Measurements from ENCODE around the gene PLK5.
A peak's percentile ranks its signal among the peaks of the same experiment; 100 is the strongest.

PLK5 gene

GRCh38 chr19:1526066-1526778, 2.3 kb downstream of the PLK5 start:
- peak overlapping the region; percentile 1 for H2BK120ac ChIP-seq (ENCODE audit: low read depth, low read length)
- no peak overlapping the region for H2AFZ ChIP-seq (ENCODE audit: low read length)
- H3K4me2 ChIP-seq (ENCODE audit: insufficient read depth, low read length, poor library complexity, severe bottlenecking) = no peak overlapping the region
- H3K27ac ChIP-seq (replicated peaks; ENCODE audit: low read length) = no peak overlapping the region
- H2BK15ac ChIP-seq (ENCODE audit: low read length) = no peak overlapping the region
- no peak overlapping the region for H2BK5ac ChIP-seq (ENCODE audit: low read length)
- no peak overlapping the region for H4K8ac ChIP-seq (ENCODE audit: low read depth, low read length)
- peaks cover 4 to 6% of the 10 kb centered on the region in 2 donors for H3K4me1 ChIP-seq (ENCODE audit: control insufficient read depth in 2 of 2, insufficient read depth in 1 of 2, low read depth in 1 of 2, low read length in 2 of 2)
- peaks cover 2% of the 10 kb centered on the region for H3K79me1 ChIP-seq (ENCODE audit: low read depth, low read length)
- WGBS, 2 donors (ENCODE audit: extremely low coverage in 2 of 2, insufficient read length in 2 of 2, insufficient replicate concordance in 1 of 2) = no CpG with 5 or more reads among the region's 33 CpGs
- H2BK12ac ChIP-seq (ENCODE audit: low read length) = peak overlapping the region; percentile 30
- H2AK5ac ChIP-seq (ENCODE audit: low read depth, low read length) = peak overlapping the region; percentile 93
- DNase-seq (ENCODE audit: low spot score) = no peak
- H3K9ac ChIP-seq (ENCODE audit: low read depth, low read length, poor library complexity) = no peak overlapping the region
- H4K91ac ChIP-seq (ENCODE audit: low read depth, low read length, poor library complexity) = no peak overlapping the region
- peak overlapping the region; percentile 53 for H3K4ac ChIP-seq (ENCODE audit: low read length)
- peak overlapping the region in 1 of 2 donors; percentile 20 for H3K4me3 ChIP-seq (ENCODE audit: low read length in 2 of 2)
- H3K9me3 ChIP-seq (replicated peaks in 1 of 2; ENCODE audit: control insufficient read depth in 2 of 2, insufficient read depth in 1 of 2, low read depth in 1 of 2, low read length in 2 of 2) = peaks cover 0 to 5% of the 10 kb centered on the region in 2 donors
- no peak overlapping the region for H3K14ac ChIP-seq (ENCODE audit: low read length)
- peaks cover 8 to 50% (median 31%) of the 10 kb centered on the region in 3 experiments for H3K27me3 ChIP-seq (ENCODE audit: control insufficient read depth in 3 of 3, insufficient read depth in 3 of 3, low read depth in 1 of 3, low read length in 3 of 3)
- peak overlapping the region; percentile 80 for H3K23ac ChIP-seq (ENCODE audit: low read depth, low read length, poor library complexity)
- H3K18ac ChIP-seq (ENCODE audit: low read length) = peak overlapping the region; percentile 64
- no peaks in the 10 kb centered on the region for H3K36me3 ChIP-seq (replicated peaks in 1 of 2; ENCODE audit: control insufficient read depth in 2 of 2, insufficient read depth in 2 of 2, low read length in 2 of 2)

DNA sequence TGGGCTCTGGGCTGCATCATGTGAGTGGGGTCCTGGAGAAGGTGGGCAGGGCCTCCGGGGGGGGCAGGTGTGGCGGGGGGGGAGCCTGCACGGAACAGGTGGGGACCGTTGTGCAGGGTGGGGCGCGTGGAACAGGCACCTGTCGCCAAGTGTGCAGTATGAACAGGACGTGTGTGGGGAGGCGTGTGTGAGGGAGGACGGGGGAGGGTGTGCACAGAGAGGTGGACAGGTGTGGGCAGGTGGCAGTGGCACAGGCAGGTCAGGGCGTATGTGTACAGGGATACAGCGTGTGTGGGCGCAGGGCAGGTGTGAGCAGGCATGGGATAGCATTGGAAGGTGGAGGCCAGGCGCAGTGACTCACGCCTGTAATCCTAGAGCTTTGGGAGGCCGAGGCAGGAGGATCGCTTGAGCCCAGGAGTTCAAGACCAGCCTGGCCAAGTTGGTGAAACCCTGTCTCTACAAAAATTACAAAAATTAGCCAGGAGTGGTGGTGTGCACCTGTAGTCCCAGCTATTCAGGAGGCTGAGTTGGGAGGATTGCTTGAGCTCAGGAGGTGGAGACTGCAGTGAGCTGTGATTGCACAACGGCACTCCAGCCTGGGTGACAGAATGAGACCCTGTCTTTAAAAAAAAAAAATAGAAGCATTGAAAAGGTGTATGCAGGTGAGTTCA, 3.2 kb downstream of the PLK5 start:
- H3K36me3 ChIP-seq (replicated peaks in 1 of 2; ENCODE audit: control insufficient read depth in 2 of 2, insufficient read depth in 2 of 2, low read length in 2 of 2) = no peaks in the 10 kb centered on the region
- DNase-seq (ENCODE audit: low spot score) = no peak
- H3K27me3 ChIP-seq (ENCODE audit: control insufficient read depth in 3 of 3, insufficient read depth in 3 of 3, low read depth in 1 of 3, low read length in 3 of 3) = peaks cover 8 to 41% (median 29%) of the 10 kb centered on the region in 3 experiments
- peaks cover 0 to 5% of the 10 kb centered on the region in 2 donors for H3K9me3 ChIP-seq (replicated peaks in 1 of 2; ENCODE audit: control insufficient read depth in 2 of 2, insufficient read depth in 1 of 2, low read depth in 1 of 2, low read length in 2 of 2)
- H3K27ac ChIP-seq (replicated peaks; ENCODE audit: low read length) = no peak overlapping the region
- H3K4me3 ChIP-seq (ENCODE audit: low read length in 2 of 2) = no peak overlapping the region
- no peak overlapping the region for H2BK5ac ChIP-seq (ENCODE audit: low read length)
- no peak overlapping the region for H2BK15ac ChIP-seq (ENCODE audit: low read length)
- no peak overlapping the region for H2AFZ ChIP-seq (ENCODE audit: low read length)
- no peak overlapping the region for H4K91ac ChIP-seq (ENCODE audit: low read depth, low read length, poor library complexity)
- H3K23ac ChIP-seq (ENCODE audit: low read depth, low read length, poor library complexity) = peak overlapping the region; percentile 85
- H3K79me1 ChIP-seq (ENCODE audit: low read depth, low read length) = peaks cover 2% of the 10 kb centered on the region
- no peak overlapping the region for H3K18ac ChIP-seq (ENCODE audit: low read length)
- no peak overlapping the region for H2BK120ac ChIP-seq (ENCODE audit: low read depth, low read length)
- H3K4me2 ChIP-seq (ENCODE audit: insufficient read depth, low read length, poor library complexity, severe bottlenecking) = no peak overlapping the region
- H2BK12ac ChIP-seq (ENCODE audit: low read length) = peak overlapping the region; percentile 98
- H3K9ac ChIP-seq (ENCODE audit: low read depth, low read length, poor library complexity) = peak overlapping the region; percentile 77
- no peak overlapping the region for H2AK5ac ChIP-seq (ENCODE audit: low read depth, low read length)
- no CpG with 5 or more reads among the region's 18 CpGs for WGBS, 2 donors (ENCODE audit: extremely low coverage in 2 of 2, insufficient read length in 2 of 2, insufficient replicate concordance in 1 of 2)
- H3K4ac ChIP-seq (ENCODE audit: low read length) = no peak overlapping the region
- H3K14ac ChIP-seq (ENCODE audit: low read length) = peak overlapping the region; percentile 47
- H3K4me1 ChIP-seq (ENCODE audit: control insufficient read depth in 2 of 2, insufficient read depth in 1 of 2, low read depth in 1 of 2, low read length in 2 of 2) = peaks cover 4 to 6% of the 10 kb centered on the region in 2 donors
- no peak overlapping the region for H4K8ac ChIP-seq (ENCODE audit: low read depth, low read length)

DNA sequence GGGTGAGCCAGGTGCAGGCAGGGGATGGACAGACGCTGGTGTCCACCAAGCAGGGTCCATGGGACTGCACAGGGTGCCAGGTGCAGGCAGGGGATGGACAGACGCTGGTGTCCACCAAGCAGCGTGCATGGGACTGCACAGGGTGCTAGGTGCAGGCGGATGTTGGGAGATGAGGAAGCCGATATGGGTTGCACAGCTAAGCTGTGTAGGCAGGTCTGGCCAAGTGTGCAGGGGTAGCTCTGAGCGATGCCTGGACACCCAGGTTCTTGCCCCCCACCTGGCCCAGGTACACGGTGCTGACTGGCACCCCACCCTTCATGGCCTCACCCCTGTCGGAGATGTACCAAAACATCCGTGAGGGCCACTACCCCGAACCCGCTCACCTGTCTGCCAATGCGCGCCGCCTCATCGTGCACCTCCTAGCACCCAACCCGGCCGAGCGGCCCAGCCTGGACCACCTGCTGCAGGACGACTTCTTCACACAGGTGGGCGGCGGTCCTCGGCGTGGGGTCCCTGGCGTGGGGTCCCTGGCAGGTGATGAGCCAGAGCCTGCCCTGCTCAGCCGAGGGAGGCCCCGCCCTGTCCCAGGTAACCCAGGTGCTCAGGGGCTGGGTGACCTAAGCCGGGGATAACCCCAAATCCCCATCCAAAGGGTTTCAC, 3.9 kb downstream of the PLK5 start:
- no CpG with 5 or more reads among the region's 27 CpGs for WGBS, 2 donors (ENCODE audit: extremely low coverage in 2 of 2, insufficient read length in 2 of 2, insufficient replicate concordance in 1 of 2)
- H3K23ac ChIP-seq (ENCODE audit: low read depth, low read length, poor library complexity) = peak overlapping the region; percentile 65
- H2AFZ ChIP-seq (ENCODE audit: low read length) = no peak overlapping the region
- DNase-seq (ENCODE audit: low spot score) = no peak
- H3K4me1 ChIP-seq (ENCODE audit: control insufficient read depth in 2 of 2, insufficient read depth in 1 of 2, low read depth in 1 of 2, low read length in 2 of 2) = peaks cover 4 to 6% of the 10 kb centered on the region in 2 donors
- H3K36me3 ChIP-seq (replicated peaks in 1 of 2; ENCODE audit: control insufficient read depth in 2 of 2, insufficient read depth in 2 of 2, low read length in 2 of 2) = no peaks in the 10 kb centered on the region
- H3K27me3 ChIP-seq (ENCODE audit: control insufficient read depth in 3 of 3, insufficient read depth in 3 of 3, low read depth in 1 of 3, low read length in 3 of 3) = peaks cover 8 to 36% (median 29%) of the 10 kb centered on the region in 3 experiments
- H4K91ac ChIP-seq (ENCODE audit: low read depth, low read length, poor library complexity) = no peak overlapping the region
- peak overlapping the region; percentile 75 for H2AK5ac ChIP-seq (ENCODE audit: low read depth, low read length)
- peak overlapping the region; percentile 44 for H3K9ac ChIP-seq (ENCODE audit: low read depth, low read length, poor library complexity)
- H3K4ac ChIP-seq (ENCODE audit: low read length) = no peak overlapping the region
- H3K27ac ChIP-seq (replicated peaks; ENCODE audit: low read length) = no peak overlapping the region
- peaks cover 0 to 5% of the 10 kb centered on the region in 2 donors for H3K9me3 ChIP-seq (replicated peaks in 1 of 2; ENCODE audit: control insufficient read depth in 2 of 2, insufficient read depth in 1 of 2, low read depth in 1 of 2, low read length in 2 of 2)
- peak overlapping the region; percentile 17 for H3K18ac ChIP-seq (ENCODE audit: low read length)
- H2BK12ac ChIP-seq (ENCODE audit: low read length) = no peak overlapping the region
- H3K4me3 ChIP-seq (ENCODE audit: low read length in 2 of 2) = no peak overlapping the region
- no peak overlapping the region for H2BK5ac ChIP-seq (ENCODE audit: low read length)
- H2BK15ac ChIP-seq (ENCODE audit: low read length) = no peak overlapping the region
- no peak overlapping the region for H2BK120ac ChIP-seq (ENCODE audit: low read depth, low read length)
- no peak overlapping the region for H4K8ac ChIP-seq (ENCODE audit: low read depth, low read length)
- no peak overlapping the region for H3K4me2 ChIP-seq (ENCODE audit: insufficient read depth, low read length, poor library complexity, severe bottlenecking)
- H3K14ac ChIP-seq (ENCODE audit: low read length) = peak overlapping the region; percentile 47
- peaks cover 2% of the 10 kb centered on the region for H3K79me1 ChIP-seq (ENCODE audit: low read depth, low read length)
